A549 treated with AZD9567 at 1 μM for 4 hours (cell line): ENCODE measurements around the gene CBFA2T3. TPM values are rescaled to one million over a fixed set of nuclear protein-coding genes. Genes with fewer than 3 reads are reported as not detected.

Source experiments
- total RNA-seq: library from RNA; stranded (reverse); fragments of 200-300 nt; extraction: Qiagen RNA extraction; gene quantifications from 5 replicates; pipeline ENCODE4 v1.2.3, GENCODE V29; 2022; ENCODE audit not compliant: insufficient read depth

Gene CBFA2T3
- 0.42 to 0.65 TPM (median 0.59 TPM) in 5 replicates for total RNA-seq

GRCh38 chr16:88977018-88977811, at the start of gene CBFA2T3:
Gene CBFA2T3 (minus strand): TSS chr16:88977207. CDS start chr16:88976807, 400 bp downstream.

GRCh38 chr16:88866151-88866920, 110.7 kb downstream of the CBFA2T3 start, which contains the start of gene PABPN1L:
Gene PABPN1L (minus strand): TSS chr16:88866660. CDS start chr16:88866606, 54 bp downstream.

GRCh38 chr16:88856828-88857727, 119.9 kb downstream of the CBFA2T3 start, which contains the start of the genes GALNS and TRAPPC2L:
Gene GALNS (minus strand): TSS chr16:88856947. CDS start chr16:88856877, 70 bp downstream.
Gene TRAPPC2L (plus strand): TSS chr16:88857127. CDS start chr16:88857151, 24 bp downstream.

Other genes starting within 250 kb of the CBFA2T3 start
- gene PIEZO1, start 192.0 kb downstream of the CBFA2T3 start, total RNA-seq: 132 to 160 TPM (median 150 TPM) in 5 replicates
- 16.9 to 35.3 TPM (median 33.5 TPM) in 5 replicates for gene CDT1, start 173.4 kb downstream of the CBFA2T3 start, total RNA-seq
- 276 to 422 TPM (median 404 TPM) in 5 replicates for gene APRT, start 165.3 kb downstream of the CBFA2T3 start, total RNA-seq
- gene GALNS, start 120.3 kb downstream of the CBFA2T3 start, total RNA-seq: 46.7 to 48.7 TPM (median 48.3 TPM) in 5 replicates
- gene TRAPPC2L, start 120.1 kb downstream of the CBFA2T3 start, total RNA-seq: 96.4 to 120 TPM (median 104 TPM) in 5 replicates
- gene PABPN1L, start 110.5 kb downstream of the CBFA2T3 start, total RNA-seq: not detected in 5 replicates
- 17.7 to 20.6 TPM (median 20.2 TPM) in 5 replicates for gene ACSF3, start 116.6 kb upstream of the CBFA2T3 start, total RNA-seq
- gene CDH15, start 194.5 kb upstream of the CBFA2T3 start, total RNA-seq: 0.07 to 0.15 TPM (median 0.13 TPM) in 4 of 5 replicates, not detected in the other
- 1.1 to 4.8 TPM (median 1.7 TPM) in 5 replicates for gene SLC22A31, start 223.3 kb upstream of the CBFA2T3 start, total RNA-seq
- gene ZNF778, start 240.5 kb upstream of the CBFA2T3 start, total RNA-seq: 7.9 to 14.1 TPM (median 9.9 TPM) in 5 replicates